ELF-1 (cell line): ENCODE data around the gene ATXN7.
A peak's percentile ranks its signal among the peaks of the same experiment; 100 is the strongest.

ENCODE experiments used
- DNase-seq: peaks from one replicate; pipeline ENCODE4 v3.0.0-alpha.2; 2016; ENCODE audit warnings: low read depth, low spot score

The ATXN7 gene

GRCh38 chr3:63981980-63982379, 118.3 kb downstream of the ATXN7 start:
- DNase-seq = no peak

- DNase-seq = no peak
Observed at GRCh38 chr3:63984391-63984790, 120.7 kb downstream of the ATXN7 start.

- DNase-seq = no peak
Observed at GRCh38 chr3:63986146-63986545, 122.5 kb downstream of the ATXN7 start.

GRCh38 chr3:63986831-63987230, 123.2 kb downstream of the ATXN7 start:
- no peak for DNase-seq

GRCh38 chr3:63988943-63989342, 125.3 kb downstream of the ATXN7 start:
- DNase-seq = no peak

- no peak for DNase-seq
Observed at GRCh38 chr3:63990204-63990603, 126.5 kb downstream of the ATXN7 start.

- no peak for DNase-seq
Observed at GRCh38 chr3:63990733-63991132, 127.1 kb downstream of the ATXN7 start.

- no peak for DNase-seq
Observed at GRCh38 chr3:63991666-63992065, 128.0 kb downstream of the ATXN7 start.

- no peak for DNase-seq
Observed at GRCh38 chr3:63992516-63993209, 129.0 kb downstream of the ATXN7 start.

GRCh38 chr3:63993653-63994079, 130.0 kb downstream of the ATXN7 start:
- DNase-seq = peak; percentile 83

GRCh38 chr3:63995086-63995485, 131.4 kb downstream of the ATXN7 start:
- DNase-seq = no peak

GRCh38 chr3:63998852-63999754, 135.4 kb downstream of the ATXN7 start:
- peak; percentile 18 for DNase-seq

GRCh38 chr3:64000453-64001055, 136.9 kb downstream of the ATXN7 start:
- DNase-seq = peak; percentile 21

- no peak for DNase-seq
Observed at GRCh38 chr3:64002233-64002632, 138.6 kb downstream of the ATXN7 start.

GRCh38 chr3:64003589-64003988, 139.9 kb downstream of the ATXN7 start:
- DNase-seq = no peak

GRCh38 chr3:64008017-64008416, 144.3 kb downstream of the ATXN7 start:
- DNase-seq = no peak

GRCh38 chr3:64008487-64009351, 145.1 kb downstream of the ATXN7 start:
- no peak for DNase-seq

- no peak for DNase-seq
Observed at GRCh38 chr3:64009528-64009927, 145.9 kb downstream of the ATXN7 start.

- no peak for DNase-seq
Observed at GRCh38 chr3:64010199-64010598, 146.5 kb downstream of the ATXN7 start.

GRCh38 chr3:64011685-64012084, 148.0 kb downstream of the ATXN7 start:
- DNase-seq = no peak

GRCh38 chr3:64016941-64017620, 153.4 kb downstream of the ATXN7 start:
- no peak for DNase-seq
